NCI-H128 (cell line): ENCODE measurements around the gene PRSS56.

Source experiments
- DNase-seq: peaks from one replicate; lab custom pipeline; 2025; ENCODE audit not compliant: unreplicated experiment; lab: John Stamatoyannopoulos, UW

Gene PRSS56

GRCh38 chr2:232501794-232502390 lies 18.3 kb upstream of the PRSS56 start:
- no peak for DNase-seq

- no peak for DNase-seq
Measured at GRCh38 chr2:232502511-232502910, 17.7 kb upstream of the PRSS56 start.

- no peak for DNase-seq
Measured at GRCh38 chr2:232502911-232503808, 17.0 kb upstream of the PRSS56 start.

GRCh38 chr2:232503809-232504323 lies 16.3 kb upstream of the PRSS56 start:
- no peak for DNase-seq

- DNase-seq: no peak
Measured at GRCh38 chr2:232504438-232504837, 15.8 kb upstream of the PRSS56 start.

- no peak for DNase-seq
Measured at GRCh38 chr2:232505856-232506255, 14.3 kb upstream of the PRSS56 start.

GRCh38 chr2:232506709-232507108 lies 13.5 kb upstream of the PRSS56 start:
- no peak for DNase-seq

GRCh38 chr2:232508251-232508650 lies 11.9 kb upstream of the PRSS56 start:
- no peak for DNase-seq

- no peak for DNase-seq
Measured at GRCh38 chr2:232511336-232511890, 8.8 kb upstream of the PRSS56 start.

GRCh38 chr2:232512602-232513001 lies 7.6 kb upstream of the PRSS56 start:
- DNase-seq: no peak

GRCh38 chr2:232513353-232513752 lies 6.8 kb upstream of the PRSS56 start:
- DNase-seq: no peak

GRCh38 chr2:232515639-232516038 lies 4.5 kb upstream of the PRSS56 start:
- no peak for DNase-seq

- no peak for DNase-seq
Measured at GRCh38 chr2:232516551-232516950, 3.6 kb upstream of the PRSS56 start.

- DNase-seq: no peak
Measured at GRCh38 chr2:232518844-232519243, 1.3 kb upstream of the PRSS56 start.

GRCh38 chr2:232520489-232520888 lies 301 bp downstream of the PRSS56 start:
- no peak for DNase-seq

GRCh38 chr2:232521098-232521497 lies 910 bp downstream of the PRSS56 start:
- no peak for DNase-seq

GRCh38 chr2:232521959-232522622 lies 1.9 kb downstream of the PRSS56 start:
- DNase-seq: no peak

- DNase-seq: no peak
Measured at GRCh38 chr2:232522623-232523401, 2.6 kb downstream of the PRSS56 start.

GRCh38 chr2:232523402-232523681 lies 3.2 kb downstream of the PRSS56 start:
- no peak for DNase-seq

- DNase-seq: no peak
Measured at GRCh38 chr2:232523682-232524597, 3.8 kb downstream of the PRSS56 start.
